ENCODE measurements around the gene TAF1C.

GRCh38 chr16:84215531-84215930 lies 28.7 kb upstream of the TAF1C start:
- TF ChIP-seq POLR2A (IDR thresholded peaks at IDR 0.05), result no peak
- TF ChIP-seq, protein P1, sequence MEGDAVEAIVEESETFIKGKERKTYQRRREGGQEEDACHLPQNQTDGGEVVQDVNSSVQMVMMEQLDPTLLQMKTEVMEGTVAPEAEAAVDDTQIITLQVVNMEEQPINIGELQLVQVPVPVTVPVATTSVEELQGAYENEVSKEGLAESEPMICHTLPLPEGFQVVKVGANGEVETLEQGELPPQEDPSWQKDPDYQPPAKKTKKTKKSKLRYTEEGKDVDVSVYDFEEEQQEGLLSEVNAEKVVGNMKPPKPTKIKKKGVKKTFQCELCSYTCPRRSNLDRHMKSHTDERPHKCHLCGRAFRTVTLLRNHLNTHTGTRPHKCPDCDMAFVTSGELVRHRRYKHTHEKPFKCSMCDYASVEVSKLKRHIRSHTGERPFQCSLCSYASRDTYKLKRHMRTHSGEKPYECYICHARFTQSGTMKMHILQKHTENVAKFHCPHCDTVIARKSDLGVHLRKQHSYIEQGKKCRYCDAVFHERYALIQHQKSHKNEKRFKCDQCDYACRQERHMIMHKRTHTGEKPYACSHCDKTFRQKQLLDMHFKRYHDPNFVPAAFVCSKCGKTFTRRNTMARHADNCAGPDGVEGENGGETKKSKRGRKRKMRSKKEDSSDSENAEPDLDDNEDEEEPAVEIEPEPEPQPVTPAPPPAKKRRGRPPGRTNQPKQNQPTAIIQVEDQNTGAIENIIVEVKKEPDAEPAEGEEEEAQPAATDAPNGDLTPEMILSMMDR (IDR thresholded peaks at IDR 0.05), result no peak

Measured in esophagus squamous epithelium (tissue), 4 donors.